GM19351 (cell line): ENCODE data around the gene RASGEF1B.

ENCODE experiments used
- ATAC-seq: cut with Tn5 transposase; IDR thresholded peaks from one replicate; pipeline ENCODE4 v1.9.1; 2021; ENCODE audit warnings: mild to moderate bottlenecking, moderate library complexity; ENCODE audit not compliant: unreplicated experiment

Gene RASGEF1B

GRCh38 chr4:81471588-81472280 is at the start of gene RASGEF1B:
Gene RASGEF1B, minus strand, starts transcription at chr4:81471907. Its CDS starts 12,399 bp downstream, at chr4:81459508.
- peak; percentile 90 for ATAC-seq

DNA sequence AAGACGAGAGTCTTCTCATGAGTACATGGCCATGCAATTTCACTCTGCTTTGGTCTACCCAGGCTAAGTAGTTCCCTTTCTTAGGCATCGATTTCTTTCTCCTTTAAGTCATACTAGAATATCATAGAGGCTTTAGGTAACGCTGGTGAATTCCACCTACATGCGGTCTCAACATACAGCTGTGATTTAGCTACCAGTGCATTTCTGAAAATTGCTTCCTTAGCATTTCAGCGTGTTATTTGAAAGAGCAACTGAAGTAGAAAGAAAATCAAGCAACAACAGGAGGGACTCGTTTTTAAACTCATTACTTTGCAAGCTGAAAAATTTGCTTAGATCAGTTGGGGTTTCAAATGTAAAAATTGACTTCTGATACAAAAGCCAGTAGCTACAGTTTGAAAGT is 48.1 kb upstream of the RASGEF1B start:
- ATAC-seq = no peak

- no peak for ATAC-seq
These were observed 47.7 kb upstream of the RASGEF1B start for GRCh38 chr4:81519427-81519773.

DNA sequence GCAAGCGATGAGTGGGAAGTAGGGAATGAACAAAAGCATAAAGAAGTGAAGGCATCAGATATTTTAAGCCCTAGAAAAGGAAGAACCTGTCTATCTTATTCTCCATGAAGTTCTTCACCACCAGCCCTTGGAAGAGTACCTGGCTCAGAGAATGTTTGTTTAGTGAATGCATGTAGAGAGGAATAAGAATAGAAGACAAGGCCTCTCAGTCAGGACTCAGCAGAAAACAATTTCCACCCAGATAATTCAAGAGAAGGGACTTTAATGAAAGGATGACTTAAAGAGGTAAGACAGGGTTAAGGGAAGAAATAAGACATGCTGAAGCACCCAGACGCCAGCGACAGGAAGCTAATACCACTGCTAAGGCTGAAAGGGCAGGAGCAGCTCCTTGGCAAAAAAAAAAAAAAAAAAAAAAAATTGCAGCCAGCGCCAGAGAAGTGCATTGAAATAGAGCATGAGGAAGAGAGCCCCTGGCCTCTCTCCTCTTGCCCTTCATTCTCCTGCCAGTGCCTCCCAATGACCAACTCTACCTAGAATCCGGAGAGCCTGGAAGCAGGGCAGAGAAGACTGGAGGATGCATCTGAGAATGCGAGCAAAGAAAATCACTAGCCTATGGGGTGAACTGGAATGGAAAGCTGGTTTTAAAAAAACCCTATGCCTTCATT is 47.2 kb upstream of the RASGEF1B start:
- ATAC-seq = no peak

- no peak for ATAC-seq
These were observed 44.5 kb upstream of the RASGEF1B start for GRCh38 chr4:81516241-81516640.

GRCh38 chr4:81512757-81513501 is 41.2 kb upstream of the RASGEF1B start:
- no peak for ATAC-seq

DNA sequence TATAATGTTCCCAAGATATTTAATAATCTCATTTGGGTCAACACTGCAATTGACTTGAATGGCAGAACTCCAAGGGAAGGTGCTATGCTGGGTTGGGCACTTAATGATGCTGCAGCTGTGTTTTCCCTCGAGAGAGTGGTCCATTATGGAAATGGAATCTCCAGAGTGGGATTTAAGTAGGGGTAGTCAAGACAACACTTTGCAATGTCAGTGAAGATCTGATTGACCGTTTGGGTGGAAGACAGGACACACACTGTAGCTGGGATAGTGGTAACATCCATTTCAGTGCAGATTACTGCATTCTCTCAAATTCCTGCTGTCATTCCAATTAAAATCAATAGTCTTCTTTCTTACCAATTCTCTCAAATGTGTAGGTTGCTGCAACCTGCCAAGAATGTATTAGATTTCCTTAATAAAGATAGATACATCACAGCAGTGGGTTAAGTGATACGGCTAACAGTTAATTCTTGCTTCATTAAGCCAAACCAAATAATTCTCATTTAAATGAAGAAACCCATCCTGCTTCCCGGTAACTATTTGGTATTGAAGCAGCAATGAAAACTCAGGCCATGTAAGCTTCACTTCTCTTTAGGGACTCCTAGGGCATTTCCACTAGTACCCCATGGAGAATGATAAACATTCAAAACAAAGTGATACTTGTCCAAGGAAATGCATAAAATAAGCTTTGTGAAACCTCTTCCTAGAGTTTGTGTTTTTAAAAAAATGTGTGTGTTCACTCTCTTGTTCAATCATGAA is 40.5 kb upstream of the RASGEF1B start:
- ATAC-seq = no peak

DNA sequence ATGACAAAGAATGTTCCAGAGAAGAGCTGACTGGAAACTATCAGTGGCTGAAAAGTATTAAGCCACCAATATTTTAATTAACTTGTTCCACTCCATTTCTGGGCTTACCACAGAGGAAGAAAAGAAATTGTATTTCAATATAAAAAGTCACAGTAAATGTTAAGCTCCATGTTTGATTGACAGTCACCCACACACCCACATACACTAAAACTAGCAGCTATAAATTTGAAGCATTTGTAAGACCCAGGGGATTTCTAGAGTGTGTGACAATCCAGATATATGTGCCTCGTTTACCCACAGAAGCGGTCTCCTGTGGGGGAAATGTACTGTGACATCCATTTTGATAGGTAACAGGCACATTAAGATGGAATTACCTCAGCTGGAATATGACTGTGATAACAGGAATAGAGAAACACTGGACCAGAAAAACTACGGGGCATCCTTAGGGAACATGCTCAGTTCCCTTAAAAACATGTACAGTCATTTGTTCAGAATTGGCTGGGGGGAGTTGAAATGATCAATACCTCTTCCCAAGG is 39.0 kb upstream of the RASGEF1B start:
- ATAC-seq = no peak

- no peak for ATAC-seq
These were observed 38.1 kb upstream of the RASGEF1B start for GRCh38 chr4:81509822-81510221.

DNA sequence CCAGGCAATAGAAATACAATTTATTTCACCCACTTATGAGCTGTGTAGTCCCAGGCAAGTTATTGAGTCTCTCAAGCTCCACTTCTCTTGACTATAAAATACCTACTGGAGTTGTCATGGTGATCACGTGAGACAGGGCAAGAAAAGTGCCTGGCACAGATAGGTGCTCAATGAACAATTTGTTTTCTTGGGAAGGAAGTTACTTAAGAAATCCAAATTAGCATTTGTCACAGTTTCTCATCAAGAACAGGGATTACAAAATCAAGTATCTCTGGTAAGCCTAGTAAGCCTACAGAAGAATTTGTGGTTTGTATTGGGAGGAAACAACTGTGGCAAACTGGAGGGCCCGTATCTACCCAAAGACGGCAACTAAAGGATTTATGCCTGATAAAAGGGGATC is 37.5 kb upstream of the RASGEF1B start:
- ATAC-seq = no peak

DNA sequence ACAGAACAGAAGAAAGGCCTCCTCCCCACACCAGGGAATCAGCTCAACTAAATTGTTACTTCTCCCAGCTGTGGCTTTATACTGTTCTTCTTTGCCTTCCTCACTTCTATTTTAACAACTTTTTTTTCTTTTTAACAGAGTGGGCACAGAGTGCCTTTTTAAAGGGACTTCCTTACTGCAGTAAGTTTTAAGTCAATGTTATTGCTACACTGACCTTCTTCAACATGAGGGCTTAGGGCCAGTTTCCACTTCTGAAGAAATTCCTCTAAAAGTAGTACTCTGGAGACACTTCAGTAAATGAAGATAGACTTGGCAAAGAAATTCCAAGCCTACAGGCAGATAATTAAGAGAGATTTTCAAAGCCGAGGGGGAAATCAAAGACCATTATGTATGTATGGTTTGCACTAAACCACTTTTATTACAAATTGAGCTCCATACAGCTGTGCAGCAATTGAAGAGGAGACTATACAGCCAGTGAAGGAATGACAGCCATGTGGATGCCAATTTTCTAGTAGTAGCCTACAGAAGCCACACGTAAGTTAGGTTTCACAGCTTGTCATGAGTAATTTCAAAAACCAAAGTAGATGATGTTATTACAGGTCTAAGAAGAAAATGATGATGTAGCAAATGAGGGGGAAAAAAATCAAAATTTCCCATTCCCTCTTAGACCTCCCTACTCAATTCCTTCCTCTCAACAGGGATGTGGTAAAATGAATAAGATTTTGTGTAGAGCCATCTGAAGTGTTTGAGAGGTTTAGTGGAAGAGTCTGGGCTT is 36.9 kb upstream of the RASGEF1B start:
- ATAC-seq = no peak

DNA sequence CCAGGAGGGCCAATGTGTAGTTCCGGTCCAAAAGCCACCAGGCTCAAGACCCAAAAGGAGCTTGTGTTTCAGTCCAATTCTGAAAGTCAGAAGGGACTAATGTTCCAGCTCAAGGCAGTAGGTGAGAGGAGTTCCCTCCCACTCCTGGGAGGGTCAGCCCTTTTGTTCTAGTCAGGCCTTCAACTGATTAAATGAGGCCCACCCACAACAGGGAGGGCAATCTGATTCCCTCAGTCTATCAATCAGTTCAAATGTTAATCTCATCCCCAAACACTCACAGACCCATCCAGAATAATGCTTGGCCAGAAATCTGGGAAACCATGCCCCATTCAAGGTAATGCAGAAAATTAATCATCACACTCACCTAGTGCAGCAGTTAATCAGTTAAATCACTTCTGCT is 35.8 kb upstream of the RASGEF1B start:
- no peak for ATAC-seq

DNA sequence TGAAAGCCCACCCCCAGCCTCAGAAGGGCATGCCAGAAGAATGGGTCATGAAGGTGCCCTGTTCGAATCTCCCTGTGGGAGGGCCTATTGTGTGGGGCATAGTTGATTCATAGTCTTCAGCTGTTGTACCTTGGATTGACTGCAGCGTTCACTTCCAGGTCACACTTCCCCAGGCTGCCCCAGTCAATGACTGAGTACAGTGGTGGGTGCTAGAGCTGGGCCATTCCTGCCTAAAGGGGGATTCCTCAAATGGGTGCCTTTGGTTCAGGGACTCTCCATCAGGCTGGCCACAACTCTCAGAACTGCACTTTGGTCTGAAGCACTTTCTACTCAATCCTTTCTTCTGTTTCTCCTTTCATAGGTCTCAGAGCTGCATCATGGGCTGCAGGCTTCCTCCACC is 35.0 kb upstream of the RASGEF1B start:
- ATAC-seq = peak; percentile 55

DNA sequence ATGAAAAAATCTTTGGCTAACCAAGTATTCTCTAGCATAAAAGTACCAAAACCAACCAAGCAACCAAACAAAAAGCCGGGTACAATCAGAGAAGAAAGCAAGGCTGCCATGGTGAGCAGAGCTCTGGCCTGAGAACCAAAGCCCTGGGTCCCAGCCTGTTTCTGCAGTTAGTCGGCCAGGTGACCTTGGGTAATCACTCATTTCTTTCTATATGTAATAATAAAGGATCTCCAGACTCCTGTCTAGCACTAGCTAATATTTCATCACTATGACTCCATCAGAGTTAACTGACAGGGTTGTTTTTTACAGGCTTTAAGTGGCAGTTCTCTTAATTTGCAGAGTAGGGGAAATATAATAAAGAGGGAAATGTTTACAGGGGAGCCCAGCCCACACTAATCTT is 34.0 kb upstream of the RASGEF1B start:
- ATAC-seq = no peak

DNA sequence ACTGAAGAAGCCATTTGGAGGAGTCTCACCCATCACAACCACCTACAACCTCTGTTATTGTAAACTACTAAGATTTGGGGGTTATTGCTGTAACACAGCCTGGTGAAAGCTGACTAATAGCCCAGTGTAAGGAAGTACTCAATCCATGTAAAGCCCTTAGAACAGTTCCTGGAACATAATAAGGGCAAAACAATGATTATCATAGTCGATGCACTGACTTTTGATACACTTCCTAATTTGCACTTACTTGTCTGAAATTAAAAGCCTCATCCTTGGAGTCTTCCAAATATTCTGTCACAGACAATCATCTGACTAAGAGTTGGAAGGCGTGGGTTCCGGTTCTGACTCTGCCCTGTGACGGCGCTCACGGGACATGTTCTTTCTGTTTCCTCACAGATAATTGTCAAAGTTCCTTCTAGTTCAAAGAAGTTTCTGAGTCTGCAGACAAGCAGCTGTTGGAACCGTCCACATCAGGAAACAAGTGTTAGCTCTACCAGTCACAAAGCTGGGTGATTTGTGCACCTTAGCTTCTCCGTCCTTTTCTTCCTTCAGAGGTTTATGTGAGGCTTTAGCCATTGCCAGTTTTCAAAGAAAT is 33.4 kb upstream of the RASGEF1B start:
- peak; percentile 61 for ATAC-seq

- no peak for ATAC-seq
These were observed 32.7 kb upstream of the RASGEF1B start for GRCh38 chr4:81504112-81505003.

- ATAC-seq = no peak
These were observed 31.9 kb upstream of the RASGEF1B start for GRCh38 chr4:81503586-81503985.

DNA sequence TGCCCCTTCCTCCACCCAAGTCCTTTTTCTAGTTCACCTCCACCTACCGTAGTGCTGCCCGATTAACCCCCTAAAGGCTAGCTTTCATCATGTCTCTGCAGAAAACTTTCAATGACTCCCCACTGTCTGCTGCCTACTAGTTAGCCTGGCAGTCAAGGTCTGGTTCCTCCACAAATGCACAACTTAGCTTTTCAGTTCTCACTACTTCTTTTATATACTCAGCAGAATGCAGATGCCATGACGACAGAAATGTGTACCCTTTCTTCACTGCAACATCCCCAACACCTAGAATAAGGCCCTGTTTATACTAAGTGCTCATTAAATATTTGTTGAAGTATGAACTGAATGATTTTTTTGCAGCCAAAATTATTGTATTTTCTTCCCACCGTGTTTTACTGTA is 30.9 kb upstream of the RASGEF1B start:
- ATAC-seq = no peak

DNA sequence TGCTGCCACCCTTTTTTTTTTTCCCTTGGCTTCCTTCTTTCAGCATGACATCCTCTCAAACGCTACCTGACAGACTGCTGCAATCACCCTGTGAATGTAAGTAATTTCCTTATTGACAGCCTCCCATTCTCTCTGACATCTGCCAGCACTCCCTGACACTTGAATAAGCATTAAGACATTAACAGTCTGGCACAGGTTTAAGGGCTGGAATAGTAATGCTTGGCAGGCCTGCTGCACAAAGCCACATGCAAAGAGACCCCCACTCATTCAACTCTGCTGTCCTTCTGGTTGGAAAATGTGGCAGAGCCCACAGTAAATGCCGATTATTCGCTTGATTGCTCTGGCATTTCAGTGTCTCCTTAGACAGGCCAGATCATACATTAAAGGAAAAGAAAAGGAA is 28.1 kb upstream of the RASGEF1B start:
- no peak for ATAC-seq
